ENCODE measurements around the gene CLECL1. TPM values are rescaled to one million over a fixed set of nuclear protein-coding genes. Genes with fewer than 3 reads are reported as not detected.

The CLECL1 gene
- total RNA-seq, 1 experiment from 2014 or later = not detected

DNA sequence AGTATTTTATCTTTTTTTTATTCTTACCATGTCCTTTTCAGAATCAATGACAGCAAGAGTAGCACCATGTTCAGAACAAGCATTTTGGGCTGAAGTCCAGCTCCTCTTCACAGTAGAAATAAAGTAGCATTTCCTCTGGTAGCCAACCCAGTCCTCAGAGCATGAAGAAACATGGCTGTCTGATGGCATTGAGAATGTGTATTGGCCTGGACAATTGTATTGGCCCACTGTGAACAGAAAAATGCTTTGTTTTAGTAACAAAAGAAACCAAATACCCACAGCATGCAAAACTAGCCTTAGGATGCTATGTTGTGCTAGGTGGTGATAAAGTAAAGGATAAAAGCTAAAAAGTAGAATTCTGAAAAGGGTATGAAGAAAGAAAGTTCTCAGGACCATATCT, 22.1 kb upstream of the CLECL1 start:
- CTCF ChIA-PET = interaction anchor here (2.2 kb wide), 1 partner anchor 12 kb away, joined by 10 read pairs; no protein-coding TSS in a partner anchor
- intact Hi-C loops (cut with micrococcal nuclease) = no loop called here
- TF ChIP-seq FOSL1 (IDR thresholded peaks at IDR 0.05; ENCODE audit: low read depth) = no peak
- no peak for TF ChIP-seq ELF1 (IDR thresholded peaks at IDR 0.05; ENCODE audit: borderline replicate concordance, low read depth)
- TF ChIP-seq, protein P1, sequence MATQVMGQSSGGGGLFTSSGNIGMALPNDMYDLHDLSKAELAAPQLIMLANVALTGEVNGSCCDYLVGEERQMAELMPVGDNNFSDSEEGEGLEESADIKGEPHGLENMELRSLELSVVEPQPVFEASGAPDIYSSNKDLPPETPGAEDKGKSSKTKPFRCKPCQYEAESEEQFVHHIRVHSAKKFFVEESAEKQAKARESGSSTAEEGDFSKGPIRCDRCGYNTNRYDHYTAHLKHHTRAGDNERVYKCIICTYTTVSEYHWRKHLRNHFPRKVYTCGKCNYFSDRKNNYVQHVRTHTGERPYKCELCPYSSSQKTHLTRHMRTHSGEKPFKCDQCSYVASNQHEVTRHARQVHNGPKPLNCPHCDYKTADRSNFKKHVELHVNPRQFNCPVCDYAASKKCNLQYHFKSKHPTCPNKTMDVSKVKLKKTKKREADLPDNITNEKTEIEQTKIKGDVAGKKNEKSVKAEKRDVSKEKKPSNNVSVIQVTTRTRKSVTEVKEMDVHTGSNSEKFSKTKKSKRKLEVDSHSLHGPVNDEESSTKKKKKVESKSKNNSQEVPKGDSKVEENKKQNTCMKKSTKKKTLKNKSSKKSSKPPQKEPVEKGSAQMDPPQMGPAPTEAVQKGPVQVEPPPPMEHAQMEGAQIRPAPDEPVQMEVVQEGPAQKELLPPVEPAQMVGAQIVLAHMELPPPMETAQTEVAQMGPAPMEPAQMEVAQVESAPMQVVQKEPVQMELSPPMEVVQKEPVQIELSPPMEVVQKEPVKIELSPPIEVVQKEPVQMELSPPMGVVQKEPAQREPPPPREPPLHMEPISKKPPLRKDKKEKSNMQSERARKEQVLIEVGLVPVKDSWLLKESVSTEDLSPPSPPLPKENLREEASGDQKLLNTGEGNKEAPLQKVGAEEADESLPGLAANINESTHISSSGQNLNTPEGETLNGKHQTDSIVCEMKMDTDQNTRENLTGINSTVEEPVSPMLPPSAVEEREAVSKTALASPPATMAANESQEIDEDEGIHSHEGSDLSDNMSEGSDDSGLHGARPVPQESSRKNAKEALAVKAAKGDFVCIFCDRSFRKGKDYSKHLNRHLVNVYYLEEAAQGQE (IDR thresholded peaks at IDR 0.05; ENCODE audit: low read depth) = no peak
- TF ChIP-seq, protein P2, sequence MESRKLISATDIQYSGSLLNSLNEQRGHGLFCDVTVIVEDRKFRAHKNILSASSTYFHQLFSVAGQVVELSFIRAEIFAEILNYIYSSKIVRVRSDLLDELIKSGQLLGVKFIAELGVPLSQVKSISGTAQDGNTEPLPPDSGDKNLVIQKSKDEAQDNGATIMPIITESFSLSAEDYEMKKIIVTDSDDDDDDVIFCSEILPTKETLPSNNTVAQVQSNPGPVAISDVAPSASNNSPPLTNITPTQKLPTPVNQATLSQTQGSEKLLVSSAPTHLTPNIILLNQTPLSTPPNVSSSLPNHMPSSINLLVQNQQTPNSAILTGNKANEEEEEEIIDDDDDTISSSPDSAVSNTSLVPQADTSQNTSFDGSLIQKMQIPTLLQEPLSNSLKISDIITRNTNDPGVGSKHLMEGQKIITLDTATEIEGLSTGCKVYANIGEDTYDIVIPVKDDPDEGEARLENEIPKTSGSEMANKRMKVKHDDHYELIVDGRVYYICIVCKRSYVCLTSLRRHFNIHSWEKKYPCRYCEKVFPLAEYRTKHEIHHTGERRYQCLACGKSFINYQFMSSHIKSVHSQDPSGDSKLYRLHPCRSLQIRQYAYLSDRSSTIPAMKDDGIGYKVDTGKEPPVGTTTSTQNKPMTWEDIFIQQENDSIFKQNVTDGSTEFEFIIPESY (IDR thresholded peaks at IDR 0.05; ENCODE audit: extremely low read depth, insufficient replicate concordance, low read length) = no peak
- TF ChIP-seq, protein P3, sequence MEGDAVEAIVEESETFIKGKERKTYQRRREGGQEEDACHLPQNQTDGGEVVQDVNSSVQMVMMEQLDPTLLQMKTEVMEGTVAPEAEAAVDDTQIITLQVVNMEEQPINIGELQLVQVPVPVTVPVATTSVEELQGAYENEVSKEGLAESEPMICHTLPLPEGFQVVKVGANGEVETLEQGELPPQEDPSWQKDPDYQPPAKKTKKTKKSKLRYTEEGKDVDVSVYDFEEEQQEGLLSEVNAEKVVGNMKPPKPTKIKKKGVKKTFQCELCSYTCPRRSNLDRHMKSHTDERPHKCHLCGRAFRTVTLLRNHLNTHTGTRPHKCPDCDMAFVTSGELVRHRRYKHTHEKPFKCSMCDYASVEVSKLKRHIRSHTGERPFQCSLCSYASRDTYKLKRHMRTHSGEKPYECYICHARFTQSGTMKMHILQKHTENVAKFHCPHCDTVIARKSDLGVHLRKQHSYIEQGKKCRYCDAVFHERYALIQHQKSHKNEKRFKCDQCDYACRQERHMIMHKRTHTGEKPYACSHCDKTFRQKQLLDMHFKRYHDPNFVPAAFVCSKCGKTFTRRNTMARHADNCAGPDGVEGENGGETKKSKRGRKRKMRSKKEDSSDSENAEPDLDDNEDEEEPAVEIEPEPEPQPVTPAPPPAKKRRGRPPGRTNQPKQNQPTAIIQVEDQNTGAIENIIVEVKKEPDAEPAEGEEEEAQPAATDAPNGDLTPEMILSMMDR (IDR thresholded peaks at IDR 0.05 in 2 of 3, conservative IDR thresholded peaks at IDR 0.05 in 1 of 3; ENCODE audit: borderline replicate concordance in 1 of 3, insufficient read depth in 1 of 3, low read depth in 2 of 3, low read length in 2 of 3) = no peak
- TF ChIP-seq SRF (IDR thresholded peaks at IDR 0.05; ENCODE audit: low read depth) = no peak
- TF ChIP-seq JUND (IDR thresholded peaks at IDR 0.05) = no peak

More for the DNA sequence above, 22.1 kb upstream of the CLECL1 start:
- ChIA-PET POLR2A (no interaction called here), RAD21 (ENCODE audit: low non-redundant PET in 1 of 2, low total read pairs in 2 of 2, uncharacterized antibody in 2 of 2, unreplicated experiment in 2 of 2) (no interaction called here)
- Histone ChIP-seq H2AFZ (ENCODE audit: low read depth, low read length, poor library complexity, severe bottlenecking) (no peak overlapping the region), H3K9me3 (ENCODE audit: control insufficient read depth in 1 of 2, insufficient read depth in 1 of 2, low read depth in 1 of 2, low read length in 2 of 2) (no peaks in the 10 kb centered on the region), H4K20me1 (ENCODE audit: insufficient read depth) (no peaks in the 10 kb centered on the region), H3K79me2 (ENCODE audit: insufficient read depth, low read length) (no peaks in the 10 kb centered on the region), H3K4me1 (ENCODE audit: control insufficient read depth in 1 of 2, insufficient read depth in 2 of 2, low read length in 2 of 2) (peaks cover 0 to 3% of the 10 kb centered on the region in 2 experiments; a peak in 2 of 4 replicates), H3K4me3 (replicated peaks in 1 of 2; ENCODE audit: low read depth in 1 of 2, low read length in 2 of 2) (no peak overlapping the region), H3K9ac (ENCODE audit: low read length) (no peak overlapping the region), H3K36me3 (ENCODE audit: control insufficient read depth in 1 of 2, insufficient read depth in 2 of 2, low read length in 2 of 2) (no peaks in the 10 kb centered on the region), H3K27me3 (ENCODE audit: insufficient read depth, low read length) (peaks cover 49% of the 10 kb centered on the region), H3K4me2 (ENCODE audit: low read length) (no peak overlapping the region), H3K27ac (ENCODE audit: low read depth, low read length) (no peak overlapping the region), H3K9me2 (ENCODE audit: insufficient read depth) (no peaks in the 10 kb centered on the region)
- DNase-seq (ENCODE audit: low read depth, low spot score) (no peak), ATAC-seq (no peak)
- BruUV-seq (replicated peaks) = no TSS peak

All from HCT116 (cell line).